Endothelial cell (in vitro differentiated cells): ENCODE results near the gene MAP2. TPM values are rescaled to one million over a fixed set of nuclear protein-coding genes. Genes with fewer than 3 reads are reported as not detected.
A peak's percentile ranks its signal among the peaks of the same experiment; 100 is the strongest.

Experiments
- DNase-seq: peaks from one replicate; pipeline ENCODE4 v3.0.0; 2021; ENCODE audit warnings: low spot score
- H3K27ac Mint-ChIP-seq: one replicate; pipeline ENCODE4 v1.8.0; 2021; ENCODE audit warnings: mixed read lengths, inconsistent platforms; ENCODE audit not compliant: unreplicated experiment
- H3K27me3 Mint-ChIP-seq: one replicate; pipeline ENCODE4 v1.8.0; 2021; ENCODE audit warnings: mild to moderate bottlenecking, moderate library complexity, mixed read lengths, inconsistent platforms; ENCODE audit not compliant: unreplicated experiment
- H3K36me3 Mint-ChIP-seq: one replicate; pipeline ENCODE4 v1.8.0; 2021; ENCODE audit warnings: mild to moderate bottlenecking, low read depth, mixed read lengths, inconsistent platforms; ENCODE audit not compliant: unreplicated experiment
- H3K4me1 Mint-ChIP-seq: one replicate; pipeline ENCODE4 v1.8.0; 2021; ENCODE audit warnings: mild to moderate bottlenecking, mixed read lengths, inconsistent platforms; ENCODE audit not compliant: unreplicated experiment
- H3K4me3 Mint-ChIP-seq: one replicate; pipeline ENCODE4 v1.8.0; 2021; ENCODE audit warnings: mild to moderate bottlenecking, mixed read lengths, inconsistent platforms; ENCODE audit not compliant: unreplicated experiment
- H3K9me3 Mint-ChIP-seq: one replicate; pipeline ENCODE4 v1.8.0; 2021; ENCODE audit warnings: mixed read lengths, inconsistent platforms; ENCODE audit not compliant: unreplicated experiment
- total RNA-seq: library from RNA; stranded (reverse); fragmentation: NEBNext Ultra II Directional; extraction: Animal tissue kit (Norgen Biotek cat#: 25700); gene quantifications from one replicate; pipeline ENCODE4 v1.2.1, GENCODE V29; 2021; ENCODE audit not compliant: unreplicated experiment
- TF ChIP-seq, protein P1 (sequence below): fragments of 200-600 bp; sonication (generic); IDR thresholded peaks from one replicate; pipeline ENCODE4 v1.5.0; 2021; ENCODE audit warnings: antibody characterized with exemption; ENCODE audit not compliant: unreplicated experiment

MAP2 gene
- total RNA-seq, 1 donor from 2014 or later: 2.1 TPM

DNA sequence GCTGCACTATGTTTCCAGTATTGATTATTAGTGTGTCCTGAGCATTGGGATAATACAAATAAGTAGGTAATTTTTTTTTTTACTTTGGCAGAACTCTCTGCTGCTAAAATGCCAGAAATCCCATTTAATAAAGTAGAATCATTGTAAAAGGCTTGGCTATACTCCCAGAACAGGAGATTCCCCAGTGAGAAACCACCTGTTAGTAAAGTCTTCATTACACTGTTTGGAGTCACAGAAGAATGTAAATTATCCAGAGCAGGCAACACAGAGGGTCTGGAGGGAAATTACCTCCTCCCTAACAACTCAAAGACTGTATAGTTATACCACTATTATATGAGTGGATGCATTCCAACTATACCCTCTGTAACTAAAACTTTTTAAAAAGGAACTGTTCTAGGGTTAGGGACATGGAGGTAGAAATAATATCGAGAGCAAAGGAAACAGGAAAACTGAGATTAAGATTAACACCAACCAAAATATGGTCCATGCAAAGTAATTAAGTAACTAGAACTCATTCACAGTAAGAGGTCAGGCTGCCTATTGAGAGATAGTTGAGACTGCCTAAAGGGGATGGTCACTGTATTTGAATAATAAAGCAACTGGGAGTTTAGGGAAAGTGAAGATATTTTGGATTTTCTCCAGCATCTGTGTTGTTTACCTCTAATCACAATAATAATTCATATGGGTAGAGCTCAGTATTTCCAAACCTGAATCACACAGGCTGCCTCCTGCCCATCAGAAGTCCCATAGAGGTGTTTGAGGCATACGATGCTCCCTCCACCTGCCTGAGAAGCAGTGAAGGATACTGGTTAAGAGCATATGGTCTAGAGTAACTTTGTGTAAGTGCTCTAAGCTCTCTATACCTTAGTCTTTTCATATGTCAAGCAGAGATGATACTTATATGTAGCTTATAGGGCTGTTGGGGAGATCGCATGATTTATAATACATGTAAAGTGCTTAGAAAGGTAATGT, 34.4 kb downstream of the MAP2 start:
- H3K4me3 Mint-ChIP-seq: no peak overlapping the region
- TF ChIP-seq, protein P1, sequence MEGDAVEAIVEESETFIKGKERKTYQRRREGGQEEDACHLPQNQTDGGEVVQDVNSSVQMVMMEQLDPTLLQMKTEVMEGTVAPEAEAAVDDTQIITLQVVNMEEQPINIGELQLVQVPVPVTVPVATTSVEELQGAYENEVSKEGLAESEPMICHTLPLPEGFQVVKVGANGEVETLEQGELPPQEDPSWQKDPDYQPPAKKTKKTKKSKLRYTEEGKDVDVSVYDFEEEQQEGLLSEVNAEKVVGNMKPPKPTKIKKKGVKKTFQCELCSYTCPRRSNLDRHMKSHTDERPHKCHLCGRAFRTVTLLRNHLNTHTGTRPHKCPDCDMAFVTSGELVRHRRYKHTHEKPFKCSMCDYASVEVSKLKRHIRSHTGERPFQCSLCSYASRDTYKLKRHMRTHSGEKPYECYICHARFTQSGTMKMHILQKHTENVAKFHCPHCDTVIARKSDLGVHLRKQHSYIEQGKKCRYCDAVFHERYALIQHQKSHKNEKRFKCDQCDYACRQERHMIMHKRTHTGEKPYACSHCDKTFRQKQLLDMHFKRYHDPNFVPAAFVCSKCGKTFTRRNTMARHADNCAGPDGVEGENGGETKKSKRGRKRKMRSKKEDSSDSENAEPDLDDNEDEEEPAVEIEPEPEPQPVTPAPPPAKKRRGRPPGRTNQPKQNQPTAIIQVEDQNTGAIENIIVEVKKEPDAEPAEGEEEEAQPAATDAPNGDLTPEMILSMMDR: no peak
- no peaks in the 10 kb centered on the region for H3K36me3 Mint-ChIP-seq
- H3K27me3 Mint-ChIP-seq: peaks cover 2% of the 10 kb centered on the region
- no peak overlapping the region for H3K27ac Mint-ChIP-seq
- H3K4me1 Mint-ChIP-seq: no peaks in the 10 kb centered on the region
- no peak for DNase-seq
- H3K9me3 Mint-ChIP-seq: no peaks in the 10 kb centered on the region

DNA sequence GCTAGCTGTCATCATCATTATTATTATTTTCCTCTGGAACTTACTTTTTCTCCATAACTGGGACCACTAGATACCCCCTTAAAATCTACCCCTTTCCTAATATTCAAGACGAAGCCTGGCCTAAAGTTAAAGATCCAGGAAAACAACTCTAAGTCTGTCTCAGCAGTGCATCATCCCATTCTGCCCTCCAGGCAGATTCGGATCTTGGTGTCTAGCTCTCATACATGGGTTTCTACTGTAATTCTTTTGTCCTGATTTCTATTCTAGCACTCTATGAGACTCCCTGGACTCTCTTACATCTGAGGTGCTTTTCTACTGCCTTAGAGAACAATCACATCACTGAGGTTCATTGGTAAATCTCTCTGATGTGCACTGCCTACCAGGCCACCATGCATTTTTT, 35.5 kb downstream of the MAP2 start:
- no peak overlapping the region for H3K4me3 Mint-ChIP-seq
- no peak for DNase-seq
- no peaks in the 10 kb centered on the region for H3K4me1 Mint-ChIP-seq
- H3K36me3 Mint-ChIP-seq: no peaks in the 10 kb centered on the region
- peaks cover 2% of the 10 kb centered on the region for H3K27me3 Mint-ChIP-seq
- no peaks in the 10 kb centered on the region for H3K9me3 Mint-ChIP-seq
- TF ChIP-seq, protein P1: no peak
- no peak overlapping the region for H3K27ac Mint-ChIP-seq

DNA sequence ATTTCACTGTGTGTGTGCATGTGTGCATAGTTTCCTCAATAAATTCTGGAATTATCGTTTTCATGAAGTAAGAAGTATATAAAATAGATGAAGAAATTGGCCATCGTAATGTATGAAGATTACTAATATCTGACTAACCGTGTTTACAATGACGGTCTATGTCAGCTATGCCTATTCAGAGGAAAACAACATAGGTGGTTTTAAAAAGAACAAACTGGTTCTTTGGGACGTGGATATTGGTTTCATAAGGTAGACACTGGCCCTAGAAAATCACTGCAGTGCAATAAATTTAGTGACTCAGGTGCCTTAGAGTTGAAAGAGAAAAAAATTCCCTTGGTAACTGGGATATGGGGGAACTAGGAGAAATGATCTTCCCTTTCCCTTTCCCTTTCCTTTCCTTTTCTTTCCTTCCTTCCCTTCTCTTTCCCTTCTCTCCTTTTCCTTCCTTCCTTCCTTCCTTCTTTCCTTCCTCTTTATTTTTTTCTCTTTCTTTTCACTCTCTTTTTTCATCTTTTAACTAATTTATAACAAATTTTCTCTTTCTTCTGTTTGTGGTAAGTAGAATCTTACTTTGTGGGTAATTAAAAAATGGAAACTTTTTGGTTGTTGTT, 36.4 kb downstream of the MAP2 start:
- Mint-ChIP-seq H3K27ac (no peak overlapping the region), H3K4me3 (no peak overlapping the region), H3K27me3 (peaks cover 2% of the 10 kb centered on the region), H3K36me3 (no peaks in the 10 kb centered on the region), H3K4me1 (no peaks in the 10 kb centered on the region), H3K9me3 (no peaks in the 10 kb centered on the region)
- no peak for DNase-seq
- TF ChIP-seq, protein P1: no peak

DNA sequence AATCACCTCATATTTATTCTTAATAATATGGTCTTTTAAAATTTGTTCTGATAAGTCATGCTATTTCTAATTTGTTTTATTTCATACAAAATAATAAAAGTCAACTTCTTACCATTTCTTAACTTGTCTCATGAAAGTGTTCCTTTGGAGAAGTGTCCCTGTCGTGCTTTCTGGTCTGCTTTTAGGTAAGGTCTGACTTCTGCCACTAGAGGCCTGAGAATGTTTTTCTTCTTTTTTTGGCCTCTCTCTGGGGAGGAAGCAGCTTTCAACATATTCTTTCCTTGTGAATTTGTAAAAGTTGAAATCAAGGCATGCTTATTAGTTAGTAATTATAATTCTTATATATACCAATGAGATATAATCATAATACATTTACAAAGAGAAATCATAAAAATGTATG, 39.4 kb downstream of the MAP2 start:
- no peaks in the 10 kb centered on the region for H3K9me3 Mint-ChIP-seq
- DNase-seq: no peak
- peaks cover 2% of the 10 kb centered on the region for H3K27me3 Mint-ChIP-seq
- no peak overlapping the region for H3K4me3 Mint-ChIP-seq
- H3K4me1 Mint-ChIP-seq: no peaks in the 10 kb centered on the region
- TF ChIP-seq, protein P1: peak; percentile 37
- H3K36me3 Mint-ChIP-seq: no peaks in the 10 kb centered on the region
- no peak overlapping the region for H3K27ac Mint-ChIP-seq

DNA sequence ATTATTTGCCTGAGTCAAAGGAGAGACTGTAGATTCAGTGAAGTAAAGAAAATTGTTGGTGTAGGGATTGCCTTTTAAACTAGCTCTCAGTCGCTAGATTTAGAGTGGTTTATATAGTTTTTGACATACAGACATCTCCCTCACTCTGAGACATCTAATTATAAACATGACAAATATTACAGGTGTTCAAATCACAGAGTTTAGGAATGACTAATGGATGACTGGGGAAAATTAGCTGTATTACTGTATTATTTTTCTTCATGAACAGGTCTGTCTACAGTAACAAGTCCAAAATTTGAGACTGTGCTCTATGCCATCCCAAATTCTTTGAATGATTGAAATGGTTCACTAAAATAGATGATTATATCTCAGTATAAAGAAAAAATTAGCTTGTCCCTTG, 40.0 kb downstream of the MAP2 start:
- Mint-ChIP-seq H3K36me3 (no peaks in the 10 kb centered on the region), H3K9me3 (no peaks in the 10 kb centered on the region), H3K4me3 (no peak overlapping the region), H3K27ac (no peak overlapping the region), H3K27me3 (peaks cover 2% of the 10 kb centered on the region), H3K4me1 (no peaks in the 10 kb centered on the region)
- TF ChIP-seq, protein P1: no peak
- no peak for DNase-seq
